Activated CD4-positive, CD25-positive, alpha-beta regulatory T cell (primary cell): Measurements from ENCODE around the gene FANK1.
A peak's percentile ranks its signal among the peaks of the same experiment; 100 is the strongest.
"Not testable (repeated sequence)": the region's sequence is repeated elsewhere in the genome, so short reads cannot be mapped to it uniquely, and the experiment has no call there.

ENCODE experiments used
- DNase-seq, 4 experiments: peaks; one replicate each; lab custom pipeline; 2025; lab: John Stamatoyannopoulos, UW

Gene FANK1

DNA sequence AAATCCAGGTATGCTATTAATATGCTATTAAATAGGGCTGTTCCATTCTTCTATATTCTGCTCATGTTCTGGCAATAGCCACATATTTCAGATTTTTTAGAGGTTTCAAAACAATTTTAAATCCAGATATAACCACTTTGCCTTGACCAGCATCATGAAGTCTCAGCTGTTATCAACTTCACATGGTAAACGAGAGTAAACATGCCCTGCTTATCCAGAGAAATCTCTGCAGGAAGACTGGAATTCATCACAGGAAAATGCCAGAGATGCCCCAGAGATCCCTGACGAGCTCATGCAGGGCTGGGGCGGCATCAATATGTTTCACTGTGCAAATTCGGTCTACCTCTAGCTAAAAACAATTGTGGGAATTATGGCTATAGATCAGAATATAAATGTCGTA lies 126.5 kb downstream of the FANK1 start:
- DNase-seq, result no peak

- no peak for DNase-seq
Measured at GRCh38 chr10:126027692-126028091, 131.3 kb downstream of the FANK1 start.

DNA sequence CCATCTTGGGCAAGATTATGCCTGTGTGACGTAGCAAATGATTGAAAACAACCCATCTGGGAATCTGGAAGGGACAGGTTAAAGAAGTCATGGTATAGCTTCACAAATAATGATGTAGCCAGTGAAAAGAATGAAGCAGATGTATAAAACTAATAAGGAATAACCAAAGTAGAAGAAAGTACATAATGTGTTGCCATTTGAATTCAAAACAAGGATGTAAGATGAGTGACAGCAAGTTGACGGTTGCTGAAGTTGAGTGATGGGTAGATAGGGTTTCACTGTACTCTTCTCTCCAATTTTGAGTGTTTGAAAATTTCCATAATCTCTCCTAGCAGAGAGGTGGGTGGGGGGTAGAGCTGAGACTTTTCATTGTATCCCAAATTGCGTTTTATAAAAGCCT lies 133.6 kb downstream of the FANK1 start:
- no peak for DNase-seq

DNA sequence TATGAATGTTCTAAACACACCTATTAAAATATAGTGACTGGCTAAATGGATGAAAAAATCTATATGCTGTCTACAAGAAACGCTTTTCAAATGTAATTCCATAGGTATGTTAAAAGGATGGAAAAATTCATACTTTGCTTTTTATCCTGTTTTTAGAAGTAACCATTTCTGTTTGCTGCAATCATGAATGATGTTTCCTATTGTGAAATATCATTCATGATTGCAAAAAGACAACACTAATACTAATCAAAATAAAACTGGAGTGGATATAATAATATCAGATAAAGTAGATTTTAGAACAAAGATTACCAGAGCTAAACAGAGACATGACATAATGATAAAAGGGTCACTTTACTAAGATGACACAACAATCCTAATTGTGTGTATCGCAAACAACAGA lies 138.2 kb downstream of the FANK1 start:
- DNase-seq, result no peak

- DNase-seq, result no peak
Measured at GRCh38 chr10:126036515-126036914, 140.2 kb downstream of the FANK1 start.

DNA sequence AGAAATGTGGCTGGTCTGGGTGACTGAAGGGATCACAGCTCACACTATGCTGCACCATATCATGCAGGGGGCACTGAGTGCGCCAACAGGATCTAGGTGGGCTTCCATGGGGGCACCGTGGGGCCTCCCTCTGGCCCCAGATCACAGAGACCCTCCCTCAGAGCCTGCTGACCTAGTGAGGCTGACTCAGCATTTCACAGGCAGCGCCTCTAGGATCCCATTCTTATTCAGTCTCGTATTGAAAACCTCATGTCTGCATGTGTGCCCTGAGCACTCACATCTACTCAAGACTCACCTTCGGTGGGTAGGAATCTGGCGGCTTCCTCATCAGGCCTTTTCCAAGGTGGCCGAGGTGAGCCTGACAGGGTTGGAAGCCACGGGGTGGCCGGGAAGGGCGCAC lies 141.6 kb downstream of the FANK1 start:
- no peak for DNase-seq

DNA sequence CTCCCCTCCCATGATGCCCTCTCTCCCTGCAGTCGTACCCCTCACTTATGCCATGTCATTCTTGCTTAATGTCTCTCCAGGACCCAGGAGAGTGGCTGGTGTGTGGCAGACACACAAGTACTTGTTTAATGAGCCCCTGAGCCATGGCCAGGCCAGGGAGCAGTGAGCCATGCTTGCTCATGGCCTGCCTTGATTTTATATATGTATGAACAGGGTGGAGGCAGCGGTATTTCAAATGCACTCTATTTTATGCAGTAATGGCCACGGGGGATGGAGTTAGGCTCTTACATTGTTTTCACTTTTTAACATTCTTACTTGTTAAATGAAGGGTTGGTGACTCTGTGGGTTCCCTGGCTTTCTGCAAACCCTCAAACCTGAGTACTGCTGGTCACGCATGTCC lies 144.8 kb downstream of the FANK1 start:
- DNase-seq, result no peak

GRCh38 chr10:126041804-126042231 lies 145.5 kb downstream of the FANK1 start:
- peak; percentile 47 to 71 (median 66) for DNase-seq

DNA sequence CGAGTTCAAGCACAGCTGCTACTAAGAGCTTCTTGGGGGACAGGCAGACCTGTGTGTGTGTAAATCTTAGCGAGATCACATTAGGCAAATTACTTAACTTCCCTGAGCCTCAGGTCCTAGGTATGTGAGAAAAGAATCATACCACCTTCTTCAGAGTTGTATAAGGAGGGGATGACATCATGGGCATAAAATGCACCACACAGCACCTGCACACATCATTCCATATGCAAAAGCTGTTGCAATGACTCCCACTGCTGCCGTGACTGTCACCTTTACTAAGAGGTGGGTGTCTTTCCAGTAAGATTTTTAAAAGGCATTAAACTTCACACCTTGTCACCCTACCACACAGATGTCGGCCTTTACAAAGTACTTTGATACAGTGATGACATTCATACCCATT lies 146.0 kb downstream of the FANK1 start:
- no peak for DNase-seq

- DNase-seq, result peak in 2 of 4 experiments; percentile 28 to 36
Measured at GRCh38 chr10:126042906-126043305, 146.5 kb downstream of the FANK1 start.

- DNase-seq, result no peak
Measured at GRCh38 chr10:126043389-126043788, 147.0 kb downstream of the FANK1 start.

DNA sequence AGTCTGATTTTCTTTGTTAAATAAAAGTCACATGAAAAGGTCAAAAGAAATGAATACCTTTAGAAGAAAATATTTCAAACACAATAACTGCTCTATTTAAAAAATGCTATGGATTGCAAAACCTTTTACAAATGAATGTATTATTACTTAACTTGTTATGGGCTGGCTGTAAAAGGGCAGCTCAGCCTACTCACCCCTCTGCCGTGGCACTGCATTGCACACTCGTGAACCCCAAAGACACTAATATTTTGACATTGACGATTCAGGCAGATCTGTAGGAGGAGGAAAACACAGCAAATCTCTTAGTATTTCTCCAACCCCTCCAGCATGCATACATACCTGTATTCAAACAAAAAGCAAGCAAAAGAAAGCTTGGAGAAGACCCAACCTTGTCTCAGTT lies 149.5 kb downstream of the FANK1 start:
- no peak for DNase-seq

DNA sequence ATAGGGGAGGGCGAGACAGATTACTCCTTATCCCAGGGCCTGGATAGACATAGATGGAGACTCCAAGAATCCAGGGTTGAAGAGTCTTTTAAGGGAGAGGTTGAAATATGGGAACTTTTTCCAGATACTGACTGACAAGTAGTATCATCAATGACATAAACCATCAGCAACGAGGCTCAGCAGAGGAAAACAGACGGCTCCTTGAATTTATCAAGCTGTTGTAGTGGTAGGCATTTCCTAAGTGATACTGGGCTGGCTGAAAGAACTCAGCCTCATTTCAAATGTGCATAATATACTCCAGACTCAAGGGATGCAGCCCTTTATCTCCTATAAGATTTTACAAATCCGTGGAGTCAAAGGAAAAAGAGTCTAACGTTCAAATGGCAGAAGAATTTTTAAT lies 150.5 kb downstream of the FANK1 start:
- DNase-seq, result no peak

DNA sequence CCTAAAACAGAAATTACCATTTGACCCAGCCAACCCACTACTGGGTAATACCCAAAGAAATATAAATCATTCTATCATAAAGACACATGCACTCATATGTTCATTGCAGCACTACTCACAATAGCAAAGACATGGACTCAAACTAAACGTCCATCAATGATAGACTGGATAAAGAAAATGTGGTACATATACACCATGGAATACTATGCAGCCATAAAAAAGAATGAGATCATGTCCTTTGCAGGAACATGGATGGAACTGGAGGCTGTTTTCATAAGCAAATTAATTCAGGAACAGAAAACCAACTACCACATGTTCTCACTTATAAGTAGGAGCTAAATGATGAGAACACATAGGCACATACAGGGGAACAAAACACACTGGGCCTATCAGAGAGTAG lies 151.4 kb downstream of the FANK1 start:
- DNase-seq, result not testable (repeated sequence)

GRCh38 chr10:126049759-126050700 lies 153.7 kb downstream of the FANK1 start:
- no peak for DNase-seq

DNA sequence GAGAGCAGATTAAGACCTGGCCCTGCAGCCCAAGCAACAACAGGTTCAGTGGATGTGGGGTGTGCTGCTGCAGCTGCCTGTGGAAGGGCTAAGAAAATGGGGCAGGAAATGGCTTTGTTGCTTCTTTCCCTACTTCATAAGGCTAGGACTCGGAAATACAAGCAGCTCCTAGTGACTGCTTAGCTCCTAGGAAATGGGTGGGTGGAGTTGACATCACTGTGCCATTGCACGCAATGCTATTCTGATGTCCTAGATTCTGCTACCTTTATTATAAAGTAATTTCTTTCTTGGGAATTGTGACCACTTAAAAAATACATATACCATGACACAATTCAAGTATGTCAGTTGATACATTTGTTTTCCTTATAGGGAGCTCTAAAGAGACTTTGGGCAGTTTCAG lies 155.8 kb downstream of the FANK1 start:
- DNase-seq, result no peak

GRCh38 chr10:126054191-126054590 lies 157.8 kb downstream of the FANK1 start:
- no peak for DNase-seq

GRCh38 chr10:126057494-126057893 lies 161.1 kb downstream of the FANK1 start:
- DNase-seq, result no peak

GRCh38 chr10:126058104-126058503 lies 161.7 kb downstream of the FANK1 start:
- DNase-seq, result no peak

- DNase-seq, result no peak
Measured at GRCh38 chr10:126058507-126058906, 162.1 kb downstream of the FANK1 start.
